C1 segment of cervical spinal cord (tissue), 14 donors: ENCODE data around the gene FSTL3.

Experiments
- DNase-seq, 14 donors: peaks; one replicate each; lab custom pipeline; 2025; lab: John Stamatoyannopoulos, UW

FSTL3 gene

DNA sequence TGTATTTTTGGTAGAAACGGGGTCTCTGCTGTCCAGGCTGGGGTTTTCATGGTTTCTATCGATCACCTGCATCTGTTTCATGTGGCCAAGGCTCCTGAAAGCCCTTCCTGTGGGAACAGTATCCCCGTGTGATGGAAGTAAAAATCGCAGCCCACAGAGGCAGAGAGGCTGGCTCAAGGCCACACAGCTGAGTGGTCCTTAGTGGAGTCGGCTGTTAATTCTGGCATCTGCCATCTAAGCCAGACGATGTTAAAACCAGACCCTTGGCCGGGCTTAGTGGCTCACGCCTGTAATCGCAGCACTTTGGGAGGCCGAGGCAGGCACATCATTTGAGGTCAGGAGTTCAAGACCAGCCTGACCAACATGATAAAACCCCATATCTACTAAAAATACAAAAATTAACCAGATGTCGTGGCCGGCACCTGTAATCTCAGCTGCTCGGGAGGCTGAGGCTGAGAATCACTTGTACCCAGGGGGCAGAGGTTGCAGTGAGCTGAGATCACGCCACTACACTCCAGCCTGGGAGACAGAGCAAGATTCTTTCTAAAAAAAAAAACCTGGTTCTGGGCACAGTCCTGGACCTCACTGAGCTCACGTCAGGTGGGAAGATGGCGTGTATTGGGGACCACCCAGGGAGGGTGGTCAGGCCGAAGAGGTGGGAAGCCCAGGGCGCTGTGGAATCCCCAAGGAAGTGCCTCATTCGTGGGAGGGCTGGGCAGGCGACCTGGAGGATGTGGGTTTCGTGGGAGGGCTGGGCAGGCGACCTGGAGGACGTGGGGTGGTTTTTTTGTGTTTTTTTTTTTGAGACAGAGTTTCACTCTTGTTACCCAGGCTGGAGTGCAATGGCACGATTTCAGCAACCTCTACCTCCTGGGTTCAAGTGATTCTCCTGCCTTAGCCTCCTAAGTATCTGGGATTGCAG, 56.2 kb downstream of the FSTL3 start:
- DNase-seq = no peak
